WTC11 (cell line): ENCODE data around the gene ARSK. TPM values are rescaled to one million over a fixed set of nuclear protein-coding genes. Genes with fewer than 3 reads are reported as not detected.

Experiments used
- ATAC-seq: fragments of 200-7000 bp; cut with Tn5 transposase; 2 replicates; pipeline ENCODE4 v1.10.0; 2021; ENCODE audit warnings: mild to moderate bottlenecking, moderate library complexity
- CTCF ChIA-PET: fragments of 300-600 bp; sonication (Branson Sonifier 250); formaldehyde crosslinking; loops from one replicate; lab custom pipeline; 2021; ENCODE audit warnings: antibody characterized with exemption; lab: Charles Lee
- POLR2A ChIA-PET: fragments of 350-600 bp; sonication (Branson Sonifier 250); formaldehyde crosslinking; loops from one replicate; lab custom pipeline; 2021; ENCODE audit warnings: antibody characterized with exemption; lab: Charles Lee
- DNase-seq: peaks from one replicate; pipeline ENCODE4 v3.0.0; 2021; ENCODE audit warnings: low spot score
- H3K27ac Mint-ChIP-seq: 2 replicates; pipeline ENCODE4 v1.8.0; 2021; ENCODE audit warnings: mixed read lengths
- H3K27me3 Mint-ChIP-seq: 2 replicates; pipeline ENCODE4 v1.8.0; 2021; ENCODE audit warnings: low read depth, mild to moderate bottlenecking, moderate library complexity, mixed read lengths
- H3K36me3 Mint-ChIP-seq: 2 replicates; pipeline ENCODE4 v1.8.0; 2021; ENCODE audit warnings: mixed read lengths
- H3K4me1 Mint-ChIP-seq: 2 replicates; pipeline ENCODE4 v1.8.0; 2022; ENCODE audit warnings: mixed read lengths
- H3K4me3 Mint-ChIP-seq: 2 replicates; pipeline ENCODE4 v1.8.0; 2021; ENCODE audit warnings: mild to moderate bottlenecking, moderate library complexity, mixed read lengths
- H3K9me3 Mint-ChIP-seq: 2 replicates; pipeline ENCODE4 v1.8.0; 2021; ENCODE audit warnings: mixed read lengths
- E2F1 ChIP-seq: sonication (generic); formaldehyde crosslinking; IDR thresholded peaks from 2 replicates; pipeline ENCODE4 v1.8.0; 2022; ENCODE audit warnings: mild to moderate bottlenecking, missing genetic modification reagents
- ERG ChIP-seq: fragments of 250-450 bp; sonication (Bioruptor Pico); IDR thresholded peaks from 2 replicates; pipeline ENCODE4 v1.8.0; 2021; ENCODE audit warnings: mild to moderate bottlenecking
- JAZF1 ChIP-seq: fragments of 250-450 bp; sonication (Bioruptor Pico); IDR thresholded peaks from 2 replicates; pipeline ENCODE4 v1.9.0; 2021; ENCODE audit warnings: moderate library complexity, mild to moderate bottlenecking, inconsistent platforms
- PRRX2 ChIP-seq: fragments of 250-450 bp; sonication (Bioruptor Pico); IDR thresholded peaks from 2 replicates; pipeline ENCODE4 v1.8.0; 2021; ENCODE audit warnings: mild to moderate bottlenecking
- SMAD4 ChIP-seq: sonication (generic); formaldehyde crosslinking; IDR thresholded peaks from 2 replicates; pipeline ENCODE4 v1.8.0; 2022; ENCODE audit warnings: mild to moderate bottlenecking, missing genetic modification reagents
- TEAD1 ChIP-seq: sonication (generic); formaldehyde crosslinking; IDR thresholded peaks from 2 replicates; pipeline ENCODE4 v1.8.0; 2022; ENCODE audit warnings: mild to moderate bottlenecking, missing genetic modification reagents
- ZNF121 ChIP-seq: sonication (generic); formaldehyde crosslinking; IDR thresholded peaks from 2 replicates; pipeline ENCODE4 v1.8.0; 2023; ENCODE audit warnings: missing genetic modification reagents
- ZNF671 ChIP-seq: fragments of 250-450 bp; sonication (Bioruptor Pico); IDR thresholded peaks from 2 replicates; pipeline ENCODE4 v1.8.0; 2021; ENCODE audit warnings: mild to moderate bottlenecking
- ZSCAN18 ChIP-seq: fragments of 250-450 bp; sonication (Bioruptor Pico); IDR thresholded peaks from 2 replicates; pipeline ENCODE4 v2.1.2; 2022; ENCODE audit warnings: mild to moderate bottlenecking, moderate library complexity
- total RNA-seq: library from RNA; stranded (reverse); gene quantifications from 3 replicates; pipeline ENCODE4 v1.2.3, GENCODE V29; 2021
- TF ChIP-seq, protein P1 (sequence below): sonication (generic); formaldehyde crosslinking; IDR thresholded peaks from 2 replicates; pipeline ENCODE4 v1.8.0; 2022; ENCODE audit warnings: mild to moderate bottlenecking, missing genetic modification reagents
- TF ChIP-seq, protein P2 (sequence below): sonication (generic); formaldehyde crosslinking; IDR thresholded peaks from 2 replicates; pipeline ENCODE4 v1.8.0; 2022; ENCODE audit warnings: missing genetic modification reagents
- TF ChIP-seq, protein P3 (sequence below): sonication (generic); formaldehyde crosslinking; IDR thresholded peaks from 2 replicates; pipeline ENCODE4 v1.8.1; 2022; ENCODE audit warnings: low read depth, mild to moderate bottlenecking, moderate library complexity, missing genetic modification reagents, borderline replicate concordance

The ARSK gene
- total RNA-seq, 1 experiment from 2014 or later = 15.1 TPM

DNA sequence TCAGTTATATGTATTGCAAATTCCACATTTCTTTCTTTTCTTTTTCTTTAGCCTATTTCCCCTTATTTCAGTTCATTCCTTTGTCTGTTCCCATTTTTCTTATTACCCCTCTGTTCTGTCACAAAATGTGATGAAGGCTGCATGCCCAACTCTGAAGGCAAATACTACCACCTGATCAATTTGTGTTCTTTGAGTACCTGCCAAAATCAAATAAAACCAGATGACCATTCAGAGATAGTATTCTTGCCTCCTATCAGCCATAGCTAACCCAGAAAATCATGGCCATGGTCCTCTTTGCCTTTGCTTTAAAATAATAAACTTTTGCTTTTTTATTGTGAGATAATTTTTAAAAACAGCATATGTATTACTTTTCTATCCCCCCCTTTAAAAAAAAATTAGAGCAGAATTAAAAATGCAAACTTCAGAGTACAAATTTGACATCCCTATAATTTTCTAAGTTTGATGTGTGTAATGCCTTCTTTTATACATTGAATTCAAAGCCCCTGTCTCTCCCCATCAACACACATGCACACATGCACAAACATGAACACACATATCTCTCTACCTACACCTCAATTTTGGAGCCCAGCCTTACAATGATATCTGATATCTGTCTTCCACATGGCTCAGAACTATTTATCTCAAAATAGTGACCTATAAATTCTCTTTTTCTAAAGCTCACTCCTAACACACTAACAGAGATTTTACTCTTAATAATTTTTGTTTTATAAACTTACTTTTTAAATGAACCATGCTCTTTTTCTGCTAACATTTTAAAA is 95.1 kb downstream of the ARSK start:
- H3K27me3 Mint-ChIP-seq = no peaks in the 10 kb centered on the region
- DNase-seq = no peak
- TF ChIP-seq ZNF671 (CRISPR knock-in tag) = no peak
- TF ChIP-seq JAZF1 (CRISPR knock-in tag) = no peak
- TF ChIP-seq, protein P1, sequence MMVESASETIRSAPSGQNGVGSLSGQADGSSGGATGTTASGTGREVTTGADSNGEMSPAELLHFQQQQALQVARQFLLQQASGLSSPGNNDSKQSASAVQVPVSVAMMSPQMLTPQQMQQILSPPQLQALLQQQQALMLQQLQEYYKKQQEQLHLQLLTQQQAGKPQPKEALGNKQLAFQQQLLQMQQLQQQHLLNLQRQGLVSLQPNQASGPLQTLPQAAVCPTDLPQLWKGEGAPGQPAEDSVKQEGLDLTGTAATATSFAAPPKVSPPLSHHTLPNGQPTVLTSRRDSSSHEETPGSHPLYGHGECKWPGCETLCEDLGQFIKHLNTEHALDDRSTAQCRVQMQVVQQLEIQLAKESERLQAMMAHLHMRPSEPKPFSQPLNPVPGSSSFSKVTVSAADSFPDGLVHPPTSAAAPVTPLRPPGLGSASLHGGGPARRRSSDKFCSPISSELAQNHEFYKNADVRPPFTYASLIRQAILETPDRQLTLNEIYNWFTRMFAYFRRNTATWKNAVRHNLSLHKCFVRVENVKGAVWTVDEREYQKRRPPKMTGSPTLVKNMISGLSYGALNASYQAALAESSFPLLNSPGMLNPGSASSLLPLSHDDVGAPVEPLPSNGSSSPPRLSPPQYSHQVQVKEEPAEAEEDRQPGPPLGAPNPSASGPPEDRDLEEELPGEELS (CRISPR knock-in tag) = no peak
- no peak for TF ChIP-seq PRRX2 (CRISPR knock-in tag)
- TF ChIP-seq, protein P2, sequence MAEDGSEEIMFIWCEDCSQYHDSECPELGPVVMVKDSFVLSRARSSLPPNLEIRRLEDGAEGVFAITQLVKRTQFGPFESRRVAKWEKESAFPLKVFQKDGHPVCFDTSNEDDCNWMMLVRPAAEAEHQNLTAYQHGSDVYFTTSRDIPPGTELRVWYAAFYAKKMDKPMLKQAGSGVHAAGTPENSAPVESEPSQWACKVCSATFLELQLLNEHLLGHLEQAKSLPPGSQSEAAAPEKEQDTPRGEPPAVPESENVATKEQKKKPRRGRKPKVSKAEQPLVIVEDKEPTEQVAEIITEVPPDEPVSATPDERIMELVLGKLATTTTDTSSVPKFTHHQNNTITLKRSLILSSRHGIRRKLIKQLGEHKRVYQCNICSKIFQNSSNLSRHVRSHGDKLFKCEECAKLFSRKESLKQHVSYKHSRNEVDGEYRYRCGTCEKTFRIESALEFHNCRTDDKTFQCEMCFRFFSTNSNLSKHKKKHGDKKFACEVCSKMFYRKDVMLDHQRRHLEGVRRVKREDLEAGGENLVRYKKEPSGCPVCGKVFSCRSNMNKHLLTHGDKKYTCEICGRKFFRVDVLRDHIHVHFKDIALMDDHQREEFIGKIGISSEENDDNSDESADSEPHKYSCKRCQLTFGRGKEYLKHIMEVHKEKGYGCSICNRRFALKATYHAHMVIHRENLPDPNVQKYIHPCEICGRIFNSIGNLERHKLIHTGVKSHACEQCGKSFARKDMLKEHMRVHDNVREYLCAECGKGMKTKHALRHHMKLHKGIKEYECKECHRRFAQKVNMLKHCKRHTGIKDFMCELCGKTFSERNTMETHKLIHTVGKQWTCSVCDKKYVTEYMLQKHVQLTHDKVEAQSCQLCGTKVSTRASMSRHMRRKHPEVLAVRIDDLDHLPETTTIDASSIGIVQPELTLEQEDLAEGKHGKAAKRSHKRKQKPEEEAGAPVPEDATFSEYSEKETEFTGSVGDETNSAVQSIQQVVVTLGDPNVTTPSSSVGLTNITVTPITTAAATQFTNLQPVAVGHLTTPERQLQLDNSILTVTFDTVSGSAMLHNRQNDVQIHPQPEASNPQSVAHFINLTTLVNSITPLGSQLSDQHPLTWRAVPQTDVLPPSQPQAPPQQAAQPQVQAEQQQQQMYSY (CRISPR knock-in tag) = no peak
- TF ChIP-seq, all 79 proteins: peak for 0
- Mint-ChIP-seq H3K4me3 (no peak overlapping the region), H3K36me3 (peaks cover 4% of the 10 kb centered on the region; the same call in 1 of the 2 replicates), H3K4me1 (0 out of 2 replicates have a peak, but pooled peaks cover 7% of the 10 kb centered on the region), H3K9me3 (no peaks in the 10 kb centered on the region), H3K27ac (no peak overlapping the region)
- CTCF ChIA-PET = no interaction called here
- POLR2A ChIA-PET = no interaction called here
- no peak for ATAC-seq

DNA sequence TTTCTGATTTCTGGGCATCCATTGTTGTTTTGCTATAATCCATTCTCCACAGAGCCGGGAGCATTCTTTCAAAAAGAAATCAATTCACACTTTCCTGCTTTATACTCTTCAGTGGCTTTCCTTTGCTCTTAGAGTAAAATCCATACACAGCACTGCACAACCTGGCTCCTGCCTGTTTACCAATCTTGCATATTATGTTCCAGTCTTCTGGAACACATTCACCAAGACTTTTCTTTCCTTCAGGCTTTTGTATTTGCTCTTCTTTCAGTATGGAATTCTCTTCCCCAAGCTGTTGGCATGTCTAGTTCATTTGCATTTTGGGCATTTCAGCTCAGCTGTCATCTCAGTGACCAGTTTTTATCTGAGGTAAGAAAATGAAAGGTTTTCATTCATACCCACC is 97.9 kb downstream of the ARSK start:
- no peak for ATAC-seq
- no peak overlapping the region for H3K4me3 Mint-ChIP-seq
- no peaks in the 10 kb centered on the region for H3K9me3 Mint-ChIP-seq
- H3K4me1 Mint-ChIP-seq = 0 out of 2 replicates have a peak, but pooled peaks cover 2% of the 10 kb centered on the region
- no peak overlapping the region for H3K27ac Mint-ChIP-seq
- H3K27me3 Mint-ChIP-seq = no peaks in the 10 kb centered on the region
- peaks cover 4% of the 10 kb centered on the region; the same call in 1 of the 2 replicates for H3K36me3 Mint-ChIP-seq
- TF ChIP-seq, protein P3, sequence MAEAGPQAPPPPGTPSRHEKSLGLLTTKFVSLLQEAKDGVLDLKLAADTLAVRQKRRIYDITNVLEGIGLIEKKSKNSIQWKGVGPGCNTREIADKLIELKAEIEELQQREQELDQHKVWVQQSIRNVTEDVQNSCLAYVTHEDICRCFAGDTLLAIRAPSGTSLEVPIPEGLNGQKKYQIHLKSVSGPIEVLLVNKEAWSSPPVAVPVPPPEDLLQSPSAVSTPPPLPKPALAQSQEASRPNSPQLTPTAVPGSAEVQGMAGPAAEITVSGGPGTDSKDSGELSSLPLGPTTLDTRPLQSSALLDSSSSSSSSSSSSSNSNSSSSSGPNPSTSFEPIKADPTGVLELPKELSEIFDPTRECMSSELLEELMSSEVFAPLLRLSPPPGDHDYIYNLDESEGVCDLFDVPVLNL (CRISPR knock-in tag) = no peak
- TF ChIP-seq SMAD4 (CRISPR knock-in tag) (no peak), ERG (CRISPR knock-in tag) (no peak), ZNF121 (no peak), ZSCAN18 (CRISPR knock-in tag) (no peak), TEAD1 (CRISPR knock-in tag) (no peak), E2F1 (CRISPR knock-in tag) (no peak)
- TF ChIP-seq, all 79 proteins: peak for 0
- no peak for DNase-seq
- CTCF ChIA-PET = no interaction called here
- POLR2A ChIA-PET = no interaction called here
